PC-3 (cell line): Measurements from ENCODE around the gene RFC1. TPM values are rescaled to one million over a fixed set of nuclear protein-coding genes. Genes with fewer than 3 reads are reported as not detected.

Experiments used
- ATAC-seq: fragments of 200-7000 bp; cut with Tn5 transposase; 2 replicates; pipeline ENCODE4 v1.9.1; 2020; ENCODE audit warnings: mild to moderate bottlenecking, moderate library complexity
- BruUV-seq: library from RNA; stranded (reverse); fragments of 400-500 nt; replicated peaks from 2 replicates; lab custom pipeline; 2021; lab: Mats Ljungman, UMichigan
- CTCF ChIA-PET: fragments of 300-600 bp; sonication (Branson Sonifier 250); formaldehyde crosslinking; loops from one replicate; lab custom pipeline; 2022; ENCODE audit warnings: antibody characterized with exemption; lab: Charles Lee
- POLR2A ChIA-PET: fragments of 300-600 bp; sonication (Branson Sonifier 250); formaldehyde crosslinking; loops from one replicate; lab custom pipeline; 2022; ENCODE audit warnings: antibody characterized with exemption; ENCODE audit not compliant: unreplicated experiment; lab: Charles Lee
- DNase-seq: peaks from one replicate; pipeline ENCODE4 v3.0.0-alpha.2; 2015
- H2AFZ ChIP-seq: fragments of 300-600 bp; sonication (generic); 2 replicates; pipeline ENCODE4 v1.6.0; 2016; ENCODE audit warnings: antibody characterized with exemption, low read length
- H3F3A ChIP-seq: fragments of 300-600 bp; sonication (generic); one replicate; pipeline ENCODE4 v1.6.0; 2017; ENCODE audit warnings: antibody characterized with exemption, low read length, control low read depth, mild to moderate bottlenecking; ENCODE audit not compliant: unreplicated experiment
- H3K27ac ChIP-seq: fragments of 300-600 bp; sonication (generic); 2 replicates; pipeline ENCODE4 v1.5.1; 2016; ENCODE audit warnings: mild to moderate bottlenecking, low read length
- H3K27me3 ChIP-seq: fragments of 300-600 bp; sonication (generic); 2 replicates; pipeline ENCODE4 v1.6.1; 2016; ENCODE audit warnings: low read length, mixed read lengths
- H3K36me3 ChIP-seq: fragments of 300-600 bp; sonication (generic); 2 replicates; pipeline ENCODE4 v1.6.1; 2016; ENCODE audit warnings: low read depth, mixed run types, low read length, mixed read lengths
- H3K4me1 ChIP-seq: fragments of 300-600 bp; sonication (generic); 2 replicates; pipeline ENCODE4 v1.5.1; 2016; ENCODE audit warnings: low read length; ENCODE audit not compliant: insufficient read depth
- H3K4me2 ChIP-seq: fragments of 300-600 bp; sonication (generic); 2 replicates; pipeline ENCODE4 v1.6.0; 2016; ENCODE audit warnings: low read length
- H3K4me3 ChIP-seq: fragments of 300-600 bp; sonication (generic); 2 replicates; pipeline ENCODE4 v1.5.1; 2016; ENCODE audit warnings: mild to moderate bottlenecking, low read length, mixed read lengths
- H3K79me2 ChIP-seq: fragments of 300-600 bp; sonication (generic); 2 replicates; pipeline ENCODE4 v1.6.1; 2017; ENCODE audit warnings: low read length, mixed read lengths
- H3K9ac ChIP-seq: fragments of 300-600 bp; sonication (generic); 2 replicates; pipeline ENCODE4 v1.6.0; 2016; ENCODE audit warnings: mild to moderate bottlenecking, low read length
- H3K9me2 ChIP-seq: fragments of 300-600 bp; sonication (generic); replicated peaks from 2 replicates; pipeline ENCODE4 v1.6.1; 2016; ENCODE audit warnings: mixed run types, low read length, mixed read lengths
- H3K9me3 ChIP-seq: fragments of 300-600 bp; sonication (generic); 2 replicates; pipeline ENCODE4 v1.6.1; 2016; ENCODE audit warnings: low read length, mixed read lengths
- H4K20me1 ChIP-seq: fragments of 300-600 bp; sonication (generic); 2 replicates; pipeline ENCODE4 v1.6.1; 2016; ENCODE audit warnings: low read length, mixed read lengths
- EZH2 ChIP-seq: fragments of 300-600 bp; sonication (generic); IDR thresholded peaks from one replicate; pipeline ENCODE4 v1.6.1; 2017; ENCODE audit warnings: antibody characterized with exemption, mild to moderate bottlenecking, low read length; ENCODE audit not compliant: unreplicated experiment
- EZH2phosphoT487 ChIP-seq: fragments of 300-600 bp; sonication (generic); IDR thresholded peaks from 2 replicates; pipeline ENCODE4 v1.6.1; 2018; ENCODE audit warnings: mild to moderate bottlenecking, antibody characterized with exemption, low read length, borderline replicate concordance
- intact Hi-C: fragments of 100-400 bp; cut with micrococcal nuclease; formaldehyde crosslinking; loops from 2 replicates; pipeline ENCODE4 v1.9.0; 2023
- total RNA-seq: library from RNA; depleted of rRNA; stranded (reverse); fragments of >200 nt; gene quantifications from 2 replicates; pipeline ENCODE4 v1.2.3, GENCODE V29; 2014
- TF ChIP-seq, protein P1 (sequence below): fragments of 300-600 bp; sonication (generic); conservative IDR thresholded peaks from 2 replicates; pipeline ENCODE4 v1.5.1; 2017; ENCODE audit warnings: antibody characterized with exemption, low read depth, mild to moderate bottlenecking, low read length

RFC1 gene
- total RNA-seq, 1 experiment from 2014 or later = 43.9 TPM

DNA sequence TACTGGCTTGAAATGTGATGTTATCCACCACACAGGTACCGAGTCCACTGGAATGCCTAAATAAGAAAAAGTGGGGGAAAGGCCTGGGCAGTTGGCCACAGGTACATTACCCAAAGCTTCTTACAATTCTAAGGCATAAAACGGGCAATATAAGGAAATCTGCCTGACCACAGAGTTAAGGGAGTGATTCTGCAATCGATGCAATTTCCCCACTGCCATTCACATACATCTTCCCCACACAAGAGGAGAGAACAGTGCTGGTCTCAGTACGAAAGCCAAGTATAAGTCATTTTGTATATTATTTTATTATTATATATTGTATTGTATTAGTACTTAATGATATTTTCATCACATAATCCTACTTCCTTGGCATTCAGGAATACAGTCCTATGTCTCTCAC, 30.6 kb downstream of the RFC1 start:
- Histone ChIP-seq H3K4me1 (no peaks in the 10 kb centered on the region), H3K79me2 (peaks cover 39% of the 10 kb centered on the region), H3K9me3 (no peaks in the 10 kb centered on the region), H4K20me1 (no peaks in the 10 kb centered on the region), H3F3A (no peaks in the 10 kb centered on the region), H2AFZ (no peak overlapping the region), H3K4me3 (no peak overlapping the region), H3K9me2 (no peaks in the 10 kb centered on the region), H3K36me3 (no peaks in the 10 kb centered on the region; the same call in 1 of the 2 replicates), H3K27me3 (no peaks in the 10 kb centered on the region), H3K27ac (no peak overlapping the region), H3K4me2 (no peak overlapping the region), H3K9ac (no peak overlapping the region)
- POLR2A ChIA-PET = no interaction called here
- no peak for DNase-seq
- CTCF ChIA-PET = no interaction called here
- no TSS peak for BruUV-seq
- TF ChIP-seq, protein P1, sequence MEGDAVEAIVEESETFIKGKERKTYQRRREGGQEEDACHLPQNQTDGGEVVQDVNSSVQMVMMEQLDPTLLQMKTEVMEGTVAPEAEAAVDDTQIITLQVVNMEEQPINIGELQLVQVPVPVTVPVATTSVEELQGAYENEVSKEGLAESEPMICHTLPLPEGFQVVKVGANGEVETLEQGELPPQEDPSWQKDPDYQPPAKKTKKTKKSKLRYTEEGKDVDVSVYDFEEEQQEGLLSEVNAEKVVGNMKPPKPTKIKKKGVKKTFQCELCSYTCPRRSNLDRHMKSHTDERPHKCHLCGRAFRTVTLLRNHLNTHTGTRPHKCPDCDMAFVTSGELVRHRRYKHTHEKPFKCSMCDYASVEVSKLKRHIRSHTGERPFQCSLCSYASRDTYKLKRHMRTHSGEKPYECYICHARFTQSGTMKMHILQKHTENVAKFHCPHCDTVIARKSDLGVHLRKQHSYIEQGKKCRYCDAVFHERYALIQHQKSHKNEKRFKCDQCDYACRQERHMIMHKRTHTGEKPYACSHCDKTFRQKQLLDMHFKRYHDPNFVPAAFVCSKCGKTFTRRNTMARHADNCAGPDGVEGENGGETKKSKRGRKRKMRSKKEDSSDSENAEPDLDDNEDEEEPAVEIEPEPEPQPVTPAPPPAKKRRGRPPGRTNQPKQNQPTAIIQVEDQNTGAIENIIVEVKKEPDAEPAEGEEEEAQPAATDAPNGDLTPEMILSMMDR = no peak
- TF ChIP-seq EZH2phosphoT487 (no peak), EZH2 (no peak)
- ATAC-seq = no peak
- intact Hi-C loops = no loop called here

DNA sequence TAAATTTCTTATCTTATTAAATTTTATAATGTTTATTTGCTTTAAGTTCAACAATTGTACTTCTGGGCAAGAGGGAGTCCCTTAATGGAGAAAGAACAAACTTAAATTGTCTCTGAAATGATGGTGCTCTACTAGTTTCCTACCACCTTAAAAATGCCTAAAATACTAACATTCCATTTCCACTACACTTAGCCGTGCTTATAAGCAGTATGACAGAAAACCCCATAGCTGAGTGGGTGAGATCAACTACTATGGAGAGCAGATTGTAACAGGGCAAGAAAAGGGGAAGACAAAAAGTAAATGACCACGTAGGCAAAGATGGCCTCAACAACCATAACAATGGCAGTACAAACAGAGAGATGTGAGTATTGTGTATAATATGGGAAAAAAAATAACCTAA, 35.0 kb downstream of the RFC1 start:
- Histone ChIP-seq H3K27me3 (no peaks in the 10 kb centered on the region), H2AFZ (no peak overlapping the region), H3K4me2 (no peak overlapping the region), H3K36me3 (peaks cover 4% of the 10 kb centered on the region), H3K4me3 (no peak overlapping the region), H3K4me1 (no peaks in the 10 kb centered on the region), H3K27ac (no peak overlapping the region), H3F3A (no peaks in the 10 kb centered on the region), H3K9me2 (no peaks in the 10 kb centered on the region), H3K79me2 (peaks cover 24% of the 10 kb centered on the region), H3K9me3 (no peaks in the 10 kb centered on the region), H3K9ac (no peak overlapping the region), H4K20me1 (no peaks in the 10 kb centered on the region)
- DNase-seq = no peak
- no TSS peak for BruUV-seq
- TF ChIP-seq, protein P1 = no peak
- TF ChIP-seq EZH2 = no peak
- ChIA-PET POLR2A (no interaction called here), CTCF (no interaction called here)
- ATAC-seq = no peak
- intact Hi-C loops = no loop called here

DNA sequence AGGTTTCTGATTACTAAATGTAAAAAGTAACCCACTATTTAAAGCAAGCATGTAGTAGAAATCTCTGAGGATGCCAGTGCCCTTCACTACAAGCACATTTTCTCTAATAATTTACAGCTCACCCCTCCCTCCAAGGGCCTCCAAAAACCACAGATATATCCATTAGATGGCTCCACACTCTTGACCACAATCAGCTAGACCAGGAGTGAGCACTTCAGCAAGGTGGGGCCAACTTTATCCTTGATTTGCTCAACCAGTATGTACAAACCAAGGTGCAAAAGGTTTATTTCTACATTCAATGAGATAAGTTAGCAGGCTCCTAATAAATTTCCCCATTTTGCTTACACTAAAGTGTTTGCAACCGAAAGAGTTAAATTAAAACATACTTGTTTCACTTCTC, 35.8 kb downstream of the RFC1 start:
- H3F3A ChIP-seq = no peaks in the 10 kb centered on the region
- no peak for ATAC-seq
- ChIA-PET CTCF (no interaction called here), POLR2A (no interaction called here)
- BruUV-seq = no TSS peak
- no peak overlapping the region for H3K9ac ChIP-seq
- H4K20me1 ChIP-seq = no peaks in the 10 kb centered on the region
- no peaks in the 10 kb centered on the region for H3K4me1 ChIP-seq
- no peaks in the 10 kb centered on the region for H3K9me2 ChIP-seq
- TF ChIP-seq, protein P1 = no peak
- no peak for TF ChIP-seq EZH2phosphoT487
- no peak for TF ChIP-seq EZH2
- H3K79me2 ChIP-seq = peaks cover 24% of the 10 kb centered on the region
- DNase-seq = no peak
- H3K36me3 ChIP-seq = peaks cover 4% of the 10 kb centered on the region
- no peak overlapping the region for H3K4me2 ChIP-seq
- no peak overlapping the region for H3K4me3 ChIP-seq
- intact Hi-C loops = no loop called here
- no peak overlapping the region for H3K27ac ChIP-seq
- no peaks in the 10 kb centered on the region for H3K9me3 ChIP-seq
- H2AFZ ChIP-seq = no peak overlapping the region
- H3K27me3 ChIP-seq = no peaks in the 10 kb centered on the region
